BE2C (cell line): Measurements from ENCODE around the gene SMARCAL1.

ENCODE experiments used
- DNase-seq: peaks from one replicate; pipeline ENCODE4 v3.0.0-alpha.2; 2020
- H3K27me3 ChIP-seq: fragments of 250-450 bp; sonication (Bioruptor Pico); 2 replicates; pipeline ENCODE4 v1.5.1; 2020; ENCODE audit warnings: mild to moderate bottlenecking
- H3K36me3 ChIP-seq: fragments of 250-450 bp; sonication (Bioruptor Pico); 2 replicates; pipeline ENCODE4 v1.5.1; 2020; ENCODE audit warnings: mild to moderate bottlenecking
- H3K4me1 ChIP-seq: fragments of 250-450 bp; sonication (Bioruptor Pico); 2 replicates; pipeline ENCODE4 v1.5.1; 2020
- H3K4me3 ChIP-seq: 2 replicates; pipeline ENCODE4 v1.5.1; 2011; ENCODE audit warnings: low read depth, low read length
- H3K9me3 ChIP-seq: fragments of 250-450 bp; sonication (Bioruptor Pico); 2 replicates; pipeline ENCODE4 v1.5.1; 2020
- TF ChIP-seq, protein P1 (sequence below): IDR thresholded peaks from 2 replicates; pipeline ENCODE4 v1.5.1; 2012; ENCODE audit warnings: mild to moderate bottlenecking, low read depth, low read length

The SMARCAL1 gene

GRCh38 chr2:216402751-216403150, 9.5 kb upstream of the SMARCAL1 start:
- DNase-seq, result peak; percentile 21
- no peaks in the 10 kb centered on the region for H3K36me3 ChIP-seq
- no peak overlapping the region for H3K4me3 ChIP-seq
- H3K9me3 ChIP-seq, result no peaks in the 10 kb centered on the region
- TF ChIP-seq, protein P1, sequence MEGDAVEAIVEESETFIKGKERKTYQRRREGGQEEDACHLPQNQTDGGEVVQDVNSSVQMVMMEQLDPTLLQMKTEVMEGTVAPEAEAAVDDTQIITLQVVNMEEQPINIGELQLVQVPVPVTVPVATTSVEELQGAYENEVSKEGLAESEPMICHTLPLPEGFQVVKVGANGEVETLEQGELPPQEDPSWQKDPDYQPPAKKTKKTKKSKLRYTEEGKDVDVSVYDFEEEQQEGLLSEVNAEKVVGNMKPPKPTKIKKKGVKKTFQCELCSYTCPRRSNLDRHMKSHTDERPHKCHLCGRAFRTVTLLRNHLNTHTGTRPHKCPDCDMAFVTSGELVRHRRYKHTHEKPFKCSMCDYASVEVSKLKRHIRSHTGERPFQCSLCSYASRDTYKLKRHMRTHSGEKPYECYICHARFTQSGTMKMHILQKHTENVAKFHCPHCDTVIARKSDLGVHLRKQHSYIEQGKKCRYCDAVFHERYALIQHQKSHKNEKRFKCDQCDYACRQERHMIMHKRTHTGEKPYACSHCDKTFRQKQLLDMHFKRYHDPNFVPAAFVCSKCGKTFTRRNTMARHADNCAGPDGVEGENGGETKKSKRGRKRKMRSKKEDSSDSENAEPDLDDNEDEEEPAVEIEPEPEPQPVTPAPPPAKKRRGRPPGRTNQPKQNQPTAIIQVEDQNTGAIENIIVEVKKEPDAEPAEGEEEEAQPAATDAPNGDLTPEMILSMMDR, result no peak
- H3K4me1 ChIP-seq, result peaks cover 8% of the 10 kb centered on the region
- no peaks in the 10 kb centered on the region for H3K27me3 ChIP-seq

- peak; percentile 45 for DNase-seq
- Histone ChIP-seq H3K4me3 (no peak overlapping the region), H3K27me3 (no peaks in the 10 kb centered on the region), H3K9me3 (no peaks in the 10 kb centered on the region), H3K4me1 (peaks cover 8% of the 10 kb centered on the region), H3K36me3 (no peaks in the 10 kb centered on the region)
- TF ChIP-seq, protein P1, result peak; percentile 91
Measured at GRCh38 chr2:216404010-216404618, 8.2 kb upstream of the SMARCAL1 start.

DNA sequence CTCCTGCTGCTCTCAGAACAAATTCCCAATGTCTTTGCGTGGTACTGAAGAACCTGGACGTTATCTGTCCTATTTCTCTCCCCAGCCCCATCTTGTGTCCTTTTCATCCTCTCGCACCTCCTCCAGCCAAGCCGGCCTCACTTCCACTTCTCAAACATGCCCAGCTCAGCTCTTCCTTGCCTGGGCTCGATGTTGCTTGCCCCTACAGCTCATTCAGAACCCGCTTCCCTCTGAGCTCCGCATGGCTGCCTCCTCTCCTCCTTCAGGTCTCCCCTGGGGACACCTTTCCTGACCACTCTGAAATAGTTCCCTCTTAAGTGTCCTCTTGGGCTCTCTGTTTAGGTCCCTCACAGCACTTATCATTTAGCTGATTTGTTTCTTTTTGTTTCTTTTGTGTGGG, 6.7 kb upstream of the SMARCAL1 start:
- no peaks in the 10 kb centered on the region for H3K36me3 ChIP-seq
- no peak overlapping the region for H3K4me3 ChIP-seq
- no peak for DNase-seq
- peaks cover 8% of the 10 kb centered on the region for H3K4me1 ChIP-seq
- H3K9me3 ChIP-seq, result no peaks in the 10 kb centered on the region
- H3K27me3 ChIP-seq, result no peaks in the 10 kb centered on the region
- TF ChIP-seq, protein P1, result no peak

GRCh38 chr2:216406826-216407225, 5.5 kb upstream of the SMARCAL1 start:
- DNase-seq, result no peak
- Histone ChIP-seq H3K9me3 (no peaks in the 10 kb centered on the region), H3K36me3 (no peaks in the 10 kb centered on the region), H3K4me3 (no peak overlapping the region), H3K4me1 (peaks cover 8% of the 10 kb centered on the region), H3K27me3 (no peaks in the 10 kb centered on the region)
- TF ChIP-seq, protein P1, result no peak

DNA sequence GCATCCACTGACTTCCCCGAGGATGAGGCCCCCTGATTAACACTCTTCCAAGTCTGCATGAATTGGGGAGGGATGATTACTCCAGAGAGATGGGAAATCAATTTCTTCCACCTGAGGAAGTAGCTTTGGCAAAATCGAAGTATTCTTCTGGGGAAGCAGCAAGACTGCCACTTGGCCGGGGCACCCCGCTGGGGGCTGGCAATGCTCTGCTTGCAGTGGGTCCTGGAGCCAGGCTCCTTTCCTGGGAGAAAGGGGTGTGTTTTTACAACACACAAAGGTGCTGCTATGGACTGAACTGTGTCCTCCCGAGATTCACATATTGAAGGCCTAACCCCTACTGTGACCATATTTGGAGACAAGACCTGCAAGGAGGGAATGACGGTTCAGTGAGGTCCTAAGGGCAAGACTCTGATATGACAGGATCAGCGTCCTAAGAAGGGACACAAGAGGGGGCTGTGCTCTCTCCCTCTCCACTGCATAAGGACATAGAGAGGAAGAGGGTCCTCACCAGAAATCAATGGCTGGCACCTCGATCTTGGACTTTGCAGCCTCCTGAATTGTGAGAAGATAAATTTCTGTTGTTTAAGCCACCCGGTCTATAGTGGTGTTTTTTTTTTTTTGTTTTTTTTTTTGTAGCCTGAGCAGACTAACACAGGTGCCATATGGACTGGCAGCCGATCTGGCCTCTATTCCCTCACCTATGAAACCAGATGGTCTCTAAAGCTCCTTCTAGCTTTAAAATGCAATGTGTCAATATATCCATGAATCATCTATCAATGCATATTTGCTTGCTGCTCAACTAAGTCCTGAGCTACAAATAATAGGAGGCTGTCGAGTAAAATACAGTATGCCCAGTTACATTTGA, 3.6 kb upstream of the SMARCAL1 start:
- H3K36me3 ChIP-seq, result no peaks in the 10 kb centered on the region
- TF ChIP-seq, protein P1, result peak; percentile 41
- H3K27me3 ChIP-seq, result no peaks in the 10 kb centered on the region
- no peak for DNase-seq
- H3K4me3 ChIP-seq, result no peak overlapping the region
- H3K9me3 ChIP-seq, result no peaks in the 10 kb centered on the region
- H3K4me1 ChIP-seq, result no peaks in the 10 kb centered on the region

GRCh38 chr2:216410550-216410949, 1.7 kb upstream of the SMARCAL1 start:
- Histone ChIP-seq H3K36me3 (no peaks in the 10 kb centered on the region; the same call in 1 of the 2 replicates), H3K4me1 (no peaks in the 10 kb centered on the region)
- TF ChIP-seq, protein P1, result no peak

More at GRCh38 chr2:216410550-216410949, 1.7 kb upstream of the SMARCAL1 start:
- DNase-seq, result no peak
- no peak overlapping the region for H3K4me3 ChIP-seq
- no peaks in the 10 kb centered on the region for H3K9me3 ChIP-seq
- no peaks in the 10 kb centered on the region for H3K27me3 ChIP-seq
